Natural killer cell (primary cell): ENCODE measurements around the gene CPNE4. TPM values are rescaled to one million over a fixed set of nuclear protein-coding genes. Genes with fewer than 3 reads are reported as not detected.

Experiments used
- ATAC-seq, 3 donors: fragments of 150-1000 bp in 2 of 3; fragments of 200-7000 bp in 1 of 3; cut with Tn5 transposase; 1 replicate in 1 of 3; 2 replicates in 2 of 3; pipeline ENCODE4 v1.10.0; 2021; ENCODE audit warnings: mild to moderate bottlenecking in 2 of 3, moderate library complexity in 2 of 3
- DNase-seq, 2 donors: peaks; one replicate each; pipeline versions ENCODE4 v3.0.0 to v3.0.0-alpha.2; 2013 to 2021; ENCODE audit warnings: mixed read lengths in 1 of 2
- H3K27ac ChIP-seq: one replicate; pipeline ENCODE4 v1.5.1; 2013; ENCODE audit warnings: mild to moderate bottlenecking, low read length
- H3K27me3 ChIP-seq: one replicate; pipeline ENCODE4 v1.6.1; 2013; ENCODE audit warnings: low read length; ENCODE audit not compliant: control insufficient read depth, insufficient read depth
- H3K36me3 ChIP-seq: one replicate; pipeline ENCODE4 v1.6.1; 2013; ENCODE audit warnings: low read length; ENCODE audit not compliant: control insufficient read depth, insufficient read depth
- H3K4me1 ChIP-seq: one replicate; pipeline ENCODE4 v1.6.1; 2013; ENCODE audit warnings: low read length; ENCODE audit not compliant: control insufficient read depth, insufficient read depth
- H3K4me3 ChIP-seq: one replicate; pipeline ENCODE4 v1.5.1; 2013; ENCODE audit warnings: low read length
- H3K9me3 ChIP-seq: one replicate; pipeline ENCODE4 v1.6.1; 2013; ENCODE audit warnings: low read length; ENCODE audit not compliant: control insufficient read depth, insufficient read depth
- H3K27ac Mint-ChIP-seq, 2 donors: one replicate each; pipeline ENCODE4 v1.8.0; 2022; ENCODE audit warnings: mild to moderate bottlenecking in 2 of 2, mixed read lengths in 2 of 2, moderate library complexity in 1 of 2
- H3K27me3 Mint-ChIP-seq, 2 donors: one replicate each; pipeline ENCODE4 v1.8.0; 2022; ENCODE audit warnings: low read depth in 2 of 2, mixed read lengths in 2 of 2
- H3K36me3 Mint-ChIP-seq: one replicate; pipeline ENCODE4 v1.8.0; 2022; ENCODE audit warnings: mixed read lengths
- H3K4me1 Mint-ChIP-seq, 2 donors: one replicate each; pipeline ENCODE4 v1.8.0; 2022; ENCODE audit warnings: mixed read lengths in 2 of 2
- H3K4me3 Mint-ChIP-seq: one replicate; pipeline ENCODE4 v1.8.0; 2022; ENCODE audit warnings: mild to moderate bottlenecking, moderate library complexity, mixed read lengths
- H3K9me3 Mint-ChIP-seq, 2 donors: one replicate each; pipeline ENCODE4 v1.8.0; 2022; ENCODE audit warnings: mixed read lengths in 2 of 2
- WGBS: methylation state at CpG from one replicate; pipeline ENCODE4 v1.1.7; 2013; ENCODE audit warnings: missing lambda C conversion rate; ENCODE audit not compliant: insufficient coverage; 5-methylcytosine and 5-hydroxymethylcytosine counted together
- intact Hi-C: fragments of 100-400 bp; cut with micrococcal nuclease; formaldehyde crosslinking; loops from one replicate; pipeline ENCODE4 v1.14.2; 2022
- total RNA-seq, 4 donors: library from RNA; stranded (reverse); fragments of 120-200 nt in 1 of 4; gene quantifications; one replicate each; pipeline versions ENCODE4 v1.2.3 to v1.2.4, GENCODE V29; 2013 to 2022
- TF ChIP-seq, protein P1 (sequence below): fragments of 200-600 bp; IDR thresholded peaks from one replicate; pipeline ENCODE4 v1.8.0; 2022; ENCODE audit warnings: antibody characterized with exemption

CPNE4 gene
- total RNA-seq, 3 donors from 2014 or later (not counting 1 experiment from before 2014, with no cell fraction given): not detected

DNA sequence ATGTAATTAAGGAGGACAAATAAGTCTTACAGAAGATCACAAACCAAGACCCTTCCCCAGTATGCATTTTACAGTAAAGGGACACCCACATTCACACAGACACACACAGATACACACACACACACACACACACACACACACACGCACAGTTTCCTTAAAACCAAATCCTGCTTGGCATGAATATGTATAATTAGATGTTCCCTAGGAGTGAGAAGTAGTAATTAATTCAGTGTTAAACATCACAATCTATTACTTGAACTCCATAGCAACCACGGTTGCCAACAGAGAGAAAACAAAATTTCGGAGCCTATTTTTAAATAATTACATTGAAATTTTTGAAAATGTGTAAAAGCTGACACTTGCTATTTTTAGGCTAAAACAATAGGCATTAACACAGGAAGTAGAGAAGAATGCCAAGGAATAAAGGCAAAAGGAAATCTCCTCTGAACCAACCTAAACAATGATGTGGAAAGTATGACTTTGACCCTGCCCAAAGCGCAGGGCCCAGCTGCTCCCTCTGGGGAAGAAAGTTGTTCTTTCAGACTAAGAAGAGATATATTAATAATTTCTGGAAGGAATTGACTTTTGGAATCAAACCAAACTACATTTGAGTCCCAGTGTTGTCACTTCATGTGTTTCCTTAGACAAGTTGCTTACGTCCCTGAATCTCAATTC lies 215.3 kb downstream of the CPNE4 start:
- intact Hi-C loops: no loop called here
- TF ChIP-seq, protein P1, sequence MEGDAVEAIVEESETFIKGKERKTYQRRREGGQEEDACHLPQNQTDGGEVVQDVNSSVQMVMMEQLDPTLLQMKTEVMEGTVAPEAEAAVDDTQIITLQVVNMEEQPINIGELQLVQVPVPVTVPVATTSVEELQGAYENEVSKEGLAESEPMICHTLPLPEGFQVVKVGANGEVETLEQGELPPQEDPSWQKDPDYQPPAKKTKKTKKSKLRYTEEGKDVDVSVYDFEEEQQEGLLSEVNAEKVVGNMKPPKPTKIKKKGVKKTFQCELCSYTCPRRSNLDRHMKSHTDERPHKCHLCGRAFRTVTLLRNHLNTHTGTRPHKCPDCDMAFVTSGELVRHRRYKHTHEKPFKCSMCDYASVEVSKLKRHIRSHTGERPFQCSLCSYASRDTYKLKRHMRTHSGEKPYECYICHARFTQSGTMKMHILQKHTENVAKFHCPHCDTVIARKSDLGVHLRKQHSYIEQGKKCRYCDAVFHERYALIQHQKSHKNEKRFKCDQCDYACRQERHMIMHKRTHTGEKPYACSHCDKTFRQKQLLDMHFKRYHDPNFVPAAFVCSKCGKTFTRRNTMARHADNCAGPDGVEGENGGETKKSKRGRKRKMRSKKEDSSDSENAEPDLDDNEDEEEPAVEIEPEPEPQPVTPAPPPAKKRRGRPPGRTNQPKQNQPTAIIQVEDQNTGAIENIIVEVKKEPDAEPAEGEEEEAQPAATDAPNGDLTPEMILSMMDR: no peak
- Mint-ChIP-seq H3K36me3 (no peaks in the 10 kb centered on the region), H3K4me3 (no peak overlapping the region), H3K27ac (no peak overlapping the region), H3K27me3 (no peaks in the 10 kb centered on the region), H3K9me3 (no peaks in the 10 kb centered on the region), H3K4me1 (no peaks in the 10 kb centered on the region)
- no peak overlapping the region for H3K27ac ChIP-seq
- ATAC-seq (no peak), DNase-seq (no peak)
- no peaks in the 10 kb centered on the region for H3K36me3 ChIP-seq
- no peaks in the 10 kb centered on the region for H3K27me3 ChIP-seq
- no CpG with 5 or more reads among the region's 5 CpGs for WGBS
- no peaks in the 10 kb centered on the region for H3K4me1 ChIP-seq
- no peak overlapping the region for H3K4me3 ChIP-seq
- no peaks in the 10 kb centered on the region for H3K9me3 ChIP-seq

DNA sequence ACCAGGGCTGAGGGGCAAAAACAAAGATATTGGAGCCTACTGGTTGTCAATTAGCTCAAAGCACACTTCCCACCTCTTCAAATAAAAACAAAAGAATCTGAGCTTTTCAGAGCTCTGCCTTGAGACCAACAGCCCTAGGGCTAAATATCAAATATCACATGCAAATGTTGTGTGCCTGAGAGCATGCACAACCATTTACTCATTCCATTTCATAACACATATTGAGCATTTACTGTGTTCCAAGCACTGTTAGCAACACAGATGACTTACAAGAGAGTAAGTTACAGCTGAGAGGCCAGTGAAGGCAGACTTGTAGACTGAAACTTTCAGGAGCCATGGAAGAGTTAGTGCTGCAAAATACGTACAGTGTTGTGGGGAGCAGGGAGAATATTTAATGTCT lies 222.4 kb downstream of the CPNE4 start:
- no peak overlapping the region for H3K4me3 ChIP-seq
- H3K36me3 ChIP-seq: no peaks in the 10 kb centered on the region
- WGBS: 90% methylated on average over 1 of the region's 1 CpG
- H3K27me3 ChIP-seq: no peaks in the 10 kb centered on the region
- no peak for DNase-seq
- H3K4me3 Mint-ChIP-seq: no peak overlapping the region
- ATAC-seq: no peak
- H3K4me1 ChIP-seq: no peaks in the 10 kb centered on the region
- no peaks in the 10 kb centered on the region for H3K9me3 Mint-ChIP-seq
- H3K27ac Mint-ChIP-seq: no peak overlapping the region
- TF ChIP-seq, protein P1: no peak
- H3K4me1 Mint-ChIP-seq: no peaks in the 10 kb centered on the region
- intact Hi-C loops: no loop called here
- no peaks in the 10 kb centered on the region for H3K36me3 Mint-ChIP-seq
- no peak overlapping the region for H3K27ac ChIP-seq
- no peaks in the 10 kb centered on the region for H3K9me3 ChIP-seq
- peaks cover 0 to 2% of the 10 kb centered on the region in 2 donors for H3K27me3 Mint-ChIP-seq

DNA sequence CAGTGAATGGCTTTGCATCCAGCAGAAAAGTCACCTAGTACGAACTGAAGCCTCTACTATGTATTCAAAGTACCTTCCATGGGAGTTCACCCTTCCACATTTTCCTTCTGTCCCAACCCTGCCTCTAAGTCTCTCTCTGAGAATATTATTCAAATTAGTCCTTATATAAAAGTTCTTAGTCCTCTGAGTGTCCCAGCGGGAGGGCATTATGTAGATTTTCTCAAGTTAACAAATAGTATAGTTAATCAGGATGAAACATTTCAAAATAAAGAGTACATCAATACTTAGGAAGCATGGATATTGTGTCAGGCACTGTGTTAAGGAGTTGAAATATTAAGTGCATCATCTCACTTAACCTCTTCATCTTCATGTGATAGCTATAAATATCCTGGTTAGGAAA lies 223.3 kb downstream of the CPNE4 start:
- DNase-seq: no peak
- Mint-ChIP-seq H3K4me1 (no peaks in the 10 kb centered on the region), H3K9me3 (no peaks in the 10 kb centered on the region), H3K27me3 (peaks cover 0 to 4% of the 10 kb centered on the region in 2 donors), H3K4me3 (no peak overlapping the region), H3K27ac (no peak overlapping the region), H3K36me3 (no peaks in the 10 kb centered on the region)
- no peaks in the 10 kb centered on the region for H3K27me3 ChIP-seq
- 100% methylated on average over 1 of the region's 2 CpGs for WGBS
- no peak overlapping the region for H3K27ac ChIP-seq
- H3K4me3 ChIP-seq: no peak overlapping the region
- intact Hi-C loops: no loop called here
- no peaks in the 10 kb centered on the region for H3K9me3 ChIP-seq
- no peaks in the 10 kb centered on the region for H3K36me3 ChIP-seq
- TF ChIP-seq, protein P1: no peak
- no peak for ATAC-seq
- H3K4me1 ChIP-seq: no peaks in the 10 kb centered on the region

DNA sequence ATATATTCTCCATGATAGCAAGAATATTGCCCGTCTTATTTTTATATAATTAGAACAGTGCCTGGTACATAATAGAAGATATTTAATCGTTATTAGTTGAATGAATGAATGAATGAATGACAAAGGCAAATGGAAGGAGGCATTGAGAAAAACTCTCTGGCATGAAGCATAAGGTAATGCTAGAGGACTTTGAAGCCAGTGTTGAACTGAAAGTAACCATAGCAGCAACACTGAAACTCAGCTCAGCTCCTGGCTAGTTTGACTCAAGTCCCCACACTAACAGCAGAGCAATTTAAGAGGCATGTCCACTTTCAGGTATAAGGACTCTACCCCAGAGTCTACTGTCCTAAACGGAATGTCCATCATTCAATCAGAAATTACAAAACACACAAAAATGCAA lies 227.0 kb downstream of the CPNE4 start:
- no peaks in the 10 kb centered on the region for H3K36me3 Mint-ChIP-seq
- TF ChIP-seq, protein P1: no peak
- Histone ChIP-seq H3K4me1 (no peaks in the 10 kb centered on the region), H3K27me3 (no peaks in the 10 kb centered on the region), H3K4me3 (no peak overlapping the region), H3K36me3 (no peaks in the 10 kb centered on the region), H3K9me3 (no peaks in the 10 kb centered on the region), H3K27ac (no peak overlapping the region)
- H3K27ac Mint-ChIP-seq: no peak overlapping the region
- H3K27me3 Mint-ChIP-seq: peaks cover 0 to 4% of the 10 kb centered on the region in 2 donors
- 94% methylated on average over 2 of the region's 3 CpGs for WGBS
- no peaks in the 10 kb centered on the region for H3K4me1 Mint-ChIP-seq
- no peak overlapping the region for H3K4me3 Mint-ChIP-seq
- no peak for ATAC-seq
- intact Hi-C loops: no loop called here
- DNase-seq: no peak
- H3K9me3 Mint-ChIP-seq: no peaks in the 10 kb centered on the region
